GM12864 (cell line): ENCODE measurements around the gene CDH4.
"Not testable (repeated sequence)": the region's sequence is repeated elsewhere in the genome, so short reads cannot be mapped to it uniquely, and the experiment has no call there.

ENCODE experiments used
- DNase-seq: peaks from one replicate; pipeline ENCODE4 v3.0.0-alpha.2; 2011; ENCODE audit warnings: low read depth
- H3K4me3 ChIP-seq: 2 replicates; pipeline ENCODE4 v1.5.1; 2011; ENCODE audit warnings: mild to moderate bottlenecking, low read depth, low read length, control low read depth
- CTCF ChIP-seq: IDR thresholded peaks from 2 replicates; pipeline ENCODE4 v1.5.1; 2011; ENCODE audit warnings: low read depth, mild to moderate bottlenecking, moderate library complexity, low read length, control low read depth, inconsistent platforms; ENCODE audit errors: missing control alignments

Gene CDH4

GRCh38 chr20:61976644-61977418 lies 724.8 kb downstream of the CDH4 start:
- no peak overlapping the region for H3K4me3 ChIP-seq
- DNase-seq = no peak
- TF ChIP-seq CTCF = no peak

- no peak for DNase-seq
- no peak overlapping the region for H3K4me3 ChIP-seq
- no peak for TF ChIP-seq CTCF
Measured at GRCh38 chr20:61977419-61977786, 725.3 kb downstream of the CDH4 start.

GRCh38 chr20:61978491-61978890 lies 726.4 kb downstream of the CDH4 start:
- DNase-seq = no peak
- no peak overlapping the region for H3K4me3 ChIP-seq
- no peak for TF ChIP-seq CTCF

GRCh38 chr20:61979090-61979489 lies 727.0 kb downstream of the CDH4 start:
- DNase-seq = no peak
- TF ChIP-seq CTCF = no peak
- H3K4me3 ChIP-seq = no peak overlapping the region

GRCh38 chr20:61979701-61980635 lies 727.9 kb downstream of the CDH4 start:
- no peak for TF ChIP-seq CTCF
- H3K4me3 ChIP-seq = no peak overlapping the region
- no peak for DNase-seq

GRCh38 chr20:61980647-61981583 lies 728.9 kb downstream of the CDH4 start:
- DNase-seq = no peak
- H3K4me3 ChIP-seq = no peak overlapping the region
- TF ChIP-seq CTCF = peak; percentile 86

GRCh38 chr20:61981691-61982090 lies 729.6 kb downstream of the CDH4 start:
- not testable (repeated sequence) for H3K4me3 ChIP-seq, DNase-seq
